ENCODE results near the gene ZIC3.

The ZIC3 gene

GRCh38 chrX:137565318-137565904 lies 516 bp upstream of the ZIC3 start:
- TF ChIP-seq, protein P1, sequence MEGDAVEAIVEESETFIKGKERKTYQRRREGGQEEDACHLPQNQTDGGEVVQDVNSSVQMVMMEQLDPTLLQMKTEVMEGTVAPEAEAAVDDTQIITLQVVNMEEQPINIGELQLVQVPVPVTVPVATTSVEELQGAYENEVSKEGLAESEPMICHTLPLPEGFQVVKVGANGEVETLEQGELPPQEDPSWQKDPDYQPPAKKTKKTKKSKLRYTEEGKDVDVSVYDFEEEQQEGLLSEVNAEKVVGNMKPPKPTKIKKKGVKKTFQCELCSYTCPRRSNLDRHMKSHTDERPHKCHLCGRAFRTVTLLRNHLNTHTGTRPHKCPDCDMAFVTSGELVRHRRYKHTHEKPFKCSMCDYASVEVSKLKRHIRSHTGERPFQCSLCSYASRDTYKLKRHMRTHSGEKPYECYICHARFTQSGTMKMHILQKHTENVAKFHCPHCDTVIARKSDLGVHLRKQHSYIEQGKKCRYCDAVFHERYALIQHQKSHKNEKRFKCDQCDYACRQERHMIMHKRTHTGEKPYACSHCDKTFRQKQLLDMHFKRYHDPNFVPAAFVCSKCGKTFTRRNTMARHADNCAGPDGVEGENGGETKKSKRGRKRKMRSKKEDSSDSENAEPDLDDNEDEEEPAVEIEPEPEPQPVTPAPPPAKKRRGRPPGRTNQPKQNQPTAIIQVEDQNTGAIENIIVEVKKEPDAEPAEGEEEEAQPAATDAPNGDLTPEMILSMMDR (IDR thresholded peaks at IDR 0.05; ENCODE audit: low read depth, low read length, missing control alignments): no peak
- in situ Hi-C loops (cut with HindIII; ENCODE audit: low pct_ligation_motif_present, low sequenced_read_pairs): no loop called here
- Histone ChIP-seq H3K27ac (no peak overlapping the region), H3K36me3 (replicated peaks) (no peaks in the 10 kb centered on the region), H3K4me3 (ENCODE audit: low read depth, low read length) (peak overlapping the region; percentile 46), H3K27me3 (replicated peaks) (peaks cover 6% of the 10 kb centered on the region)
- no peak for DNase-seq

- in situ Hi-C loops (cut with HindIII; ENCODE audit: low pct_ligation_motif_present, low sequenced_read_pairs): no loop called here
- H3K4me3 ChIP-seq (ENCODE audit: low read depth, low read length): peak overlapping the region; percentile 37
- H3K27ac ChIP-seq: no peak overlapping the region
- H3K27me3 ChIP-seq (replicated peaks): peaks cover 6% of the 10 kb centered on the region
- DNase-seq: no peak
- no peaks in the 10 kb centered on the region for H3K36me3 ChIP-seq (replicated peaks)
- TF ChIP-seq, protein P1 (IDR thresholded peaks at IDR 0.05; ENCODE audit: low read depth, low read length, missing control alignments): no peak
Measured at GRCh38 chrX:137566746-137567679, 1.1 kb downstream of the ZIC3 start.

DNA sequence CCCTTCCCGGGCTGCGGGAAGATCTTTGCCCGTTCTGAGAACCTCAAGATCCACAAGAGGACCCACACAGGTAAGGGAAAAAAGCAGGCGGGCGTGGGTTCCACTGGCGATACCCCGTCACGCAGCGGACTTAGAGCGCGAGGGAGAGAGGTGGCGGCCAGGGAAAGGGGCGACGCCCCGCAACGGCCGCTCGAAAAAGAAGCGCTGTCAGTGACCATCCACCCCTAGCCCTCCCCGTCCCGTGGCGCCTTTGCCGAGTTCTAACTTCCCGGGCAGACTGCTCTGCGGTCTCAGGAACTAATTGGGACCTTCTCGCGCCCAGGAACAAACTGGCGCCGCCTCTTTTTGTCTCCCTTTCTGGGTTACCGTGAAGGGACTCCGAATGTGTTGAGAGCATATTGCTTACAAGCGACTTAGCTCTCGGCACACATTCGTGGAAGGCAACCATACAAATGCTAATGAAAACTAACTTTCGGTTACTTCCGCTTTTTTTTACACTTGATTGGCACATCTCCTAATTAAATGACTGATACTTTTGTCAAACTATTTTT lies 1.8 kb downstream of the ZIC3 start:
- Histone ChIP-seq H3K27ac (no peak overlapping the region), H3K4me3 (ENCODE audit: low read depth, low read length) (peak overlapping the region; percentile 37), H3K27me3 (replicated peaks) (peaks cover 6% of the 10 kb centered on the region), H3K36me3 (replicated peaks) (no peaks in the 10 kb centered on the region)
- TF ChIP-seq, protein P1 (IDR thresholded peaks at IDR 0.05; ENCODE audit: low read depth, low read length, missing control alignments): no peak
- DNase-seq: no peak
- in situ Hi-C loops (cut with HindIII; ENCODE audit: low pct_ligation_motif_present, low sequenced_read_pairs): no loop called here

- H3K4me3 ChIP-seq (ENCODE audit: low read depth, low read length): peak overlapping the region; percentile 22
- DNase-seq: no peak
- no peaks in the 10 kb centered on the region for H3K36me3 ChIP-seq (replicated peaks)
- H3K27me3 ChIP-seq (replicated peaks): peaks cover 6% of the 10 kb centered on the region
- no peak overlapping the region for H3K27ac ChIP-seq
- in situ Hi-C loops (cut with HindIII; ENCODE audit: low pct_ligation_motif_present, low sequenced_read_pairs): no loop called here
- TF ChIP-seq, protein P1 (IDR thresholded peaks at IDR 0.05; ENCODE audit: low read depth, low read length, missing control alignments): no peak
Measured at GRCh38 chrX:137568741-137569469, 3.0 kb downstream of the ZIC3 start.

GRCh38 chrX:137569470-137569891 lies 3.6 kb downstream of the ZIC3 start:
- DNase-seq: no peak
- H3K4me3 ChIP-seq (ENCODE audit: low read depth, low read length): peak overlapping the region; percentile 12
- TF ChIP-seq, protein P1 (IDR thresholded peaks at IDR 0.05; ENCODE audit: low read depth, low read length, missing control alignments): no peak
- in situ Hi-C loops (cut with HindIII; ENCODE audit: low pct_ligation_motif_present, low sequenced_read_pairs): no loop called here
- no peaks in the 10 kb centered on the region for H3K36me3 ChIP-seq (replicated peaks)
- H3K27ac ChIP-seq: no peak overlapping the region
- H3K27me3 ChIP-seq (replicated peaks): peaks cover 6% of the 10 kb centered on the region

Measured in brain microvascular endothelial cell (primary cell).